Stimulated activated CD8-positive, alpha-beta memory T cell treated with anti-CD3 and anti-CD28 coated beads, Interleukin-2, amount 100 ng/mL, for 48 hours (primary cell): ENCODE measurements around the gene DNHD1.

Experiments
- DNase-seq, 2 donors: peaks; one replicate each; pipeline ENCODE4 v3.0.0-alpha.2; 2020; ENCODE audit warnings: low read depth in 2 of 2

DNHD1 gene

DNA sequence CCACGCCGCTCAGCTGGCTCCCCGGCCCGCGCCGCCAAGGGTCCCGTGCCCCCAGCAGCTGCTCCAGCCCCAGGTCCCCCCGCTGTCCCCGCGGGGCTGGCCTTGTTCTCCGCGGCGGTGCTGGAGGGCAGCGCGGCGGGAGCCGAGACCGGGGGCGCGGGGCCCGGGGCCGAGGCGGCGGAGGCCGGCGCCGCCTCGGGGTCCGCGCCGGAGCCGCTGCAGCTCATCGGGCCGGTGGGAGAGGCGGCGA, 114.8 kb downstream of the DNHD1 start:
- no peak for DNase-seq

DNA sequence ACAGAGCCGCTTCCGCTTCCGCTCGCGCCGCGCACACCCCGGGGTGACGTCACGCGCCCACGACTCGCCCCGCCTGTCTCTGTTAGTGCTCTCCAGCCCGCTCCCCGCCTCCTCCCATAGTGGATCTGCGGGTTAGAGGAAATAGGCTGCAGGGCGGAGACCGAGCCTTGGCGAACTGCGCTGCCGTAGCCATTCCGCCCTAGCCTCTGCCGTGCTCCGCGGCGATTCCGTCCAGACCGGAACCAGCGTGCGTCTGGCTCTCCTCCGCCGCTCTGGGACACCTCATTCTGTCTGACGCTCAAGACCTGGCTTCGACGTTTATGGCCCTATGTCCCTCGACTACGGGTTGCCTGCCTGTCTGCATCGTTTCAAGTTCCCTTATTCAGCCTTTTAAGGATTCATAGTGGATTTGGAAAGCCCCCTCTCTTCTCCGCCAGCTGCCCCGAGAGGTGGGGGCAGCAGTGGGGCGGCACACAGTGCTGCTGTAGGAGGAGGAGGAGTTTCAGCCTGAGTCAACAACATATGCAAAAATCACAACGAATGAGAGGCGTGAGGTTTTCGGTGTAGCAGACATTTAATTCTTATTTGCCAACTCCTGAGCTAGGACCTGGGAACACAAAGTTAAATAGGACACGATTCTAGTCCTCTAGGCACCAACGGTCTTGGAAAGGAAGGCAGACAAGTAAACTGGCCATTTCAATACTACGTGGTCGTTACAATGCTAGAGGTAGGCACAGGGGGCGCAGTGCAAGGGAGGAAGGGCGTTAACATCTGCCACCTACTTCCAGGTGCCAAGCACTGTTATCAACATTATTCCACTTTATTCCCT, 115.3 kb downstream of the DNHD1 start, which contains the start of gene TAF10:
Gene TAF10, minus strand, starts transcription at position 4 of the 829 bp plus-strand sequence. CDS start 27 bp downstream, outside the sequence.
- peak; percentile 95 for DNase-seq

DNA sequence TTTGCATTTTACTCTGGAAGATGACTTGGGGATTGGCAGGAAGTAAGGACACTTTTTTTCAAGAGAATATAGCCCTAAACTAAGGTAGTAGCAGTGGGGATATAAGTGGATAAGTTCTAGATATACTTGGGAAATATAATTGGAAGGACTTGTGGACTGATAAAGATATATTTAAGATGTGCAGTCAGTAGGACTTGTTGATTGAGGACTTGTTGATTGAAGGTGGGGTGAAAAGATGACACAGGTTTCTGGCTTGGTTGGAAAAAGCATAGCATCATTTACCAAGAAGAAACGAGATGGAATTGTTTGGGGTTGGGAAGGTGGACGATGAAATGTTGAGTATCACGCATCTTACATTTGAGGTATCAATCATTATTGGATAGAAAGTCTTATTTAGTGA, 116.4 kb downstream of the DNHD1 start:
- DNase-seq = no peak

DNA sequence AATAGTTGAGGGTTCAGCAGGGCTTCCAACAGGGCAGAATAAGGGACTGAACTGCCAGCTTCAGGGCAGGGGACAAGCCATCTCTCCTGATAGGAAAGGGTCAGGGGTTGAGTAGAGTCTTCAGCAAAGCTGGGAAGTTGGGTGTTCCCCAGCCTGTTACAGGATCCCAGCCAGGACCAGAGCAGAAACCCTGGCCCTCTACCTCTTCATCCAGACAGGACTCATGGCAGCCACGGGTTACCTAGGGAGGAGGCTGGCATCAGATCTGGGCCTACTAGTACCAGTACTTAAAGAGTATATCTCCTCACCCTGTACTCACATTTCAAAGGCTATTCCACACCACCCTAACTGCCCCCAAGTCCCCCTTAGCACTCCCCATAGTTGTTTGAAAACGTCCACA, 117.4 kb downstream of the DNHD1 start:
- no peak for DNase-seq

DNA sequence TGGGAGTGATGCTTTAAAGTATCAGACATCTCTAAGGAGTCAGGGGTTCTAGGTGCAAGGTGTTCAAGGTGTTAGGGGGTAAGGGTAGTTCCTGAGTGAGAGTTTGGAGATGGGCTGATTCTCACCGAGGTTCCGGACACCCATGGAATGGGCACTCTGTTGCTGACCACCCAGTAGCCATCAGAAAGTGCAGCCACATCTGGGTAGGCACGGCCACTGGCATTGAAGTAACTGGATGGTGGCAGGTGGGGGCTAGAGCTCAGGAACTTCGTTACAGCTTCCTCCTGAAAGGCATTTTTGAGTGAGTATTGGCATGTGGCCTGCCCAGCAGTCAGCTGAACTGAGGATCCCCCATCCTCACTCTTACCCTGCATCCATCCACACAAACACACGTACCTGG, 118.0 kb downstream of the DNHD1 start:
- DNase-seq = no peak

DNA sequence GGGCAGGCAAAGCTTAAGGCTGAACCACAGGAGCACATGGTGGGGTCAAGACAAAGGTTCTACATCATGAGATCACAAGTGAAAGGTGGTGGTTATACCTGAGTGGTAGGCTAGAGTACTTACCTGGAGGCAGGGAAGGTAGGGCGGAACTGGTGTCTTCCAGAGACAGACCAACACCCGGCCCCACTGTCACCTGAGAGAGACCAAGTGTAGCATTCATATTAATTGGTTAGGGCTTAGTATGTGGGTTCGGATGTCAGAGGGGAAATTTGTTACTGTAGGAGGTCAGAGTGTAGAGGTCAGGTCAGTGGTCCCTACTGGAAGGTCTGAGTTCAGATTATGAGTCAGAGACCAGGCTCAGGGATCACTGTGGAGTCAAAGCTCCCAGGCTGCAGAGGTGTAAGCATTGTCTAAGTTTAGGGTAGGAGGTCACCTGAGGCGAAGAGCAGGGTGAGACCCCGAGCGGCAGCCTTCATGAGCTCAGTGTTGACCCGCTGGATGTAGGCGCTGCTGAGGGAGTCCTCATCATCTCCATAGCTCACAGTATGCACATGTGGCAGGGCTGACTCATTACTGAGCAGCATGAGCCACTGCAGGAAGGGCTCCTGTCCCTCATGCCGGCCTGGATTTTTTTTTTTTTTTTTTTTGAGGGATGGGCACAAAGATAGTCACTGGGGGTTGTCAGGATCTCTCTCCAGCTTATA, 119.0 kb downstream of the DNHD1 start:
- DNase-seq = no peak

DNA sequence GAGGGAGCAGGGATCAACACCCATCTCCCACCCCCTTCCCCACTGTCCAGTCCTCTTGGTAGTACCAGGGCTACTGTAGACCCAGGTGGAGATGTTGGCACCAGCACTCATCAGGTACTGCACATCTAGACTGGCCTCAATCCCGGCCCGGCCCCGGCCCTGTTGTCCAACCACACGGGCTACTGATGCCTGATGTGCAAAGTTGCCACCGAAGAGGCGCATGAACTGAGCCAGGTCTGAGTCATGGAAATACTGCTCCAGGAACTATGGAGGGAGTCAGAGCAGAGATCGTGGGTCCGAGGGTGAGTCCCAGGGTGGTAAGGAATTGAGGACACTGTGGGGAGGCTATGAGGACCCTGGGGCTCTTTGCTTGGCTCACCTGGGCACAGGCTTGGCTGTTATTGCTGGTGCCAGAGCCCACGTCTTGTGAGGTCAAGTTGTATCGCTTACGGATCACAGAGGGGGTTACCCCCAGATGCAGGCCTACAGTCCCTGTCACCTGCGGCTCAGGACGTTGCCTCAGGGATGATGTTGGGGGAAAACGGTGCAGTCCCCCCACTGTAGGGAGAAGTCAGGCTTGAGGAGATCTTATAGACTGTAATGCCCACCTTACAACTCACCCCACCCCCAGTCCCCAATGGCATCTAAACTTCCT, 119.6 kb downstream of the DNHD1 start:
- no peak for DNase-seq

DNA sequence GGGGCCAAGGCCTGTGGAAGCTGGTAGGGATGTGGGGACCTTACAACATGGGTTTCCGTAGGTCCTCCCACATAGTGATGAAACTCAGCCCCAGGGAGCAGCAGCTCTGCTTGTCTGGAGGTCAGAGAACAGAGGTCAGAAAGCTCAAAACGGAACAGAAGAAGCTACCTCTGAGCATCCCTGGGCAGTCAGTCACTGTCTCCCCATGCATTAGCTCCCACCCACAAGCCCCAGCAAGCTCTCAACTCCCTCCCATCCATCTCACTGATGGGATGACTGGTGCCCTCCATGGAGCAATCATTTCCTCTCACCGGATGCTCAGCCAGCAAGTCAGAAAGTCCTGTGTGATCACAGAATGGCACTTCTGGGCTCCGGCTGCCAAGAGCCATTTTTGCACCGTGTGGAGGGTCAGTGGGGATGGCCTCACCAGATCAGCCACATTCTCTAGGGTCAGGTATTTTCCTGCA, 120.3 kb downstream of the DNHD1 start:
- no peak for DNase-seq

DNA sequence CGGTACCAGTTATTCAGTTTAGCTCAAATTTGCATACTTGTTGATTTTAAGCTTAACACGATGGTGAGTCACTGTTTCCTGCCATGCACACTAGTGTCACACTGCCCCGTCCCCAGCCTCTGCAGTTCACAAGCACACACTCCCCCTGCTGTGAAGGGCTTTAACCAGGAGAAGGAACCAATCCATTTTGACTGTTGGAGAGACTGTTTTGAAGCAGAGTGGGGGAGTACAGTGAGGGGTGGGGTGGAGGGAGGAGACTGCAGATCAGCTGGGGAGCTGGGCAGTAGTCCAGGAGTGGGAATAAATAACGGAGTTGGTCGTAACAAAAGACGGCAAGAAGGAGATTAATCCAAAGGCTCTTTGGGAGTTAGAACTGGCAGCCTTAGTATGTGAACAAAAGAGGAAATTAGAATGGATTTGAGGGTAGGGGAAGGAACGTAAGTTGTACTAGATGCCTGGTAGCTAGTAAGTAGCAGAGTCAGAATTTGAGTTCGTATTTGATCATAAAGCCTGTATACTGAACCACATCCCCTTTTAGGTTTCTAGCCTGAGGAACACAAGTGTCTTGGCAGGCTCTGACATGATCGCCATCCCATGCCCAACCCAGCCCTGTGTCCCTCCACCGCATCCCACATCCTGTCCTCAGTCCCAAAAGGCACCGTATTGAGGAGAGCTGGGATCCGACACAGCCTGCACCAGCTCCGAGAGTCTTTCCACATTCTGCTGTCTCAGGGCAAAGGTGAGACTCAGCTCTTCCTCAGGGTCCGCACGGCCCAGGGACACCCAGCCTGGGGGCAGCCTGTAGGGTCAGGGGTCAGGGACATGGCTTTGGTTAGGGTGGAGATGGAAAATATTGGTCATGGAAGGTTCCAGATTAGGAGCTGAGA, 121.3 kb downstream of the DNHD1 start:
- peak in 1 of 2 donors; percentile 32 for DNase-seq

DNA sequence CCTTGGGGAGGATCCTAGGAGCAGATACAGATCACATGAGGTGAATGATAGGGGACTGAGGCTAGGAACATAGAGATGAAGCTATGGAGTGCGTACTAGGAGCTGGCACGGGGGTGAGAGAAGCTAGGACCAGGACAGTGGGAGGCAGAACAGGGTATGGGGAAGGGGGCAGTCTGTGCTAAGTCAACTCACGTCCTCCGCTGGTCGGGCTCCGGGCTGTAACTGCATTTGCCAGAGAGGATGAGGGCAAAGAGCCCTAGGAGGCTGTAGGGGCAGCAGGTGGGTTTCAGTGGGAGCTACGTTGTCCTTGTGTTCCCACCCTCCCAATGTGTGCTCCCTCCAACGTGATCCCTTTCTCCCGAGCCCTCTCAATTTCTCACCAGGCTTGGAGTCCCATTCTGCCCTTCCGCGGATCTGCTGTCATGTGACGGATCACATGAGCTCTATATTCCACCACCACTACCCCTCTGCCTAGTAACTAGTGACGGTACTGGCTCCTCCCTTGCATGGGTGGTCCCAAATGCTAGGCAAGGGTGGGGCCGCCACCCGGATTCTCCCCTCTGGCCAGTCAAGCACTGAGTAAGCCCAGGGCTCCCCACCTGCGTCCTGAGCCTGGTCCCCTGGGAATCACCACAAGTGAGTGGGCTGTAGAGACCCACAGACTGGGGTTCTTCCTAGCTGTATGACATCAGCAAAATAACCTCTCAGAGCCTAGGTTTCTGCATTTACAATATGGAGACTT, 122.1 kb downstream of the DNHD1 start, which contains the start of gene TPP1:
Gene TPP1, minus strand, starts transcription at position 419 of the 742 bp plus-strand sequence. Its CDS starts 22 bp downstream, at position 397.
- peak; percentile 78 to 83 for DNase-seq

DNA sequence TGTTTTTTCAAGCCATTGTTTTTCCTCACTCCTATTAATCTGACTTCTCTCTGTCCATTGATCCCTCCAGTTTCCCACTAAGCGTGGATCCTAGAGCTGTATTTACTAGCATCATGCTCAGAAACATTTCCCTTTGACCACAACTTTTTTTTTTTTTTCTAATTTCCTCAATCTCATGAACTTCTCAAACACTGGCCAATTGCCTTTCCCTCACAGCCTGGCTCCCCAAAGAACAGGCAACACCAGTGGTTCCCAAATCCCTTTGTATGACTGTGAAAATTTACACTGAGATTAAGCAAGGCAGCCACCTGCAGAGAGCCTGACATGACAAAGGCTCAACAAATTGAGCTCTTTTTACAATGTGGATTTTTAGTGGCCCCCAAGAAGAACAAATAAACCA, 123.6 kb downstream of the DNHD1 start:
- no peak for DNase-seq
